H1 (cell line): ENCODE results near the gene PROSER1. TPM values are rescaled to one million over a fixed set of nuclear protein-coding genes. Genes with fewer than 3 reads are reported as not detected.

Experiments
- ATF2 ChIP-seq: IDR thresholded peaks from 2 replicates; pipeline ENCODE4 v1.6.1; 2012; ENCODE audit warnings: low read length, inconsistent platforms
- CHD2 ChIP-seq: IDR thresholded peaks from 2 replicates; pipeline ENCODE4 v1.6.1; 2012; ENCODE audit warnings: low read length, improper control_type of control experiment
- FOSL1 ChIP-seq: IDR thresholded peaks from 2 replicates; pipeline ENCODE4 v1.6.1; 2011; ENCODE audit warnings: mild to moderate bottlenecking, low read depth, low read length, moderate library complexity; ENCODE audit not compliant: insufficient read depth
- GTF2F1 ChIP-seq: IDR thresholded peaks from 2 replicates; pipeline ENCODE4 v1.6.1; 2012; ENCODE audit warnings: low read depth, low read length, improper control_type of control experiment, borderline replicate concordance
- POLR2AphosphoS5 ChIP-seq: IDR thresholded peaks from 2 replicates; pipeline ENCODE4 v1.6.1; 2011; ENCODE audit warnings: low read depth, low read length
- SIX5 ChIP-seq: IDR thresholded peaks from 2 replicates; pipeline ENCODE4 v1.6.1; 2011; ENCODE audit warnings: mild to moderate bottlenecking, low read depth, low read length
- TAF7 ChIP-seq: optimal IDR thresholded peaks from 2 replicates; pipeline ENCODE3; 2011; ENCODE audit warnings: low read depth, mild to moderate bottlenecking, inconsistent platforms, low read length, moderate library complexity, borderline replicate concordance
- polyA plus RNA-seq, 7 experiments: library from polyadenylated mRNA; depleted of rRNA in 3 of 7; stranded (reverse) in 5 of 7; unstranded in 2 of 7; fragments of >200 nt in 5 of 7; fragments of 200-250 nt in 2 of 7; gene quantifications; 1 replicate in 5 of 7; 2 replicates in 1 of 7; 4 replicates in 1 of 7; pipeline versions ENCODE4 v1.2.1 to v1.2.3, GENCODE V29; 2011 to 2013; ENCODE audit warnings: missing spikeins in 2 of 7, mixed read lengths in 2 of 7
- total RNA-seq: library from RNA; stranded (reverse); fragmentation: NEBNext Ultra II Directional; extraction: Animal tissue kit (Norgen Biotek cat#: 25700); gene quantifications from 2 replicates; pipeline ENCODE4 v1.2.1, GENCODE V29; 2021
- TF ChIP-seq, protein P1 (sequence below): fragments of 300-600 bp; sonication (generic); IDR thresholded peaks from 2 replicates; pipeline ENCODE4 v1.7.1; 2012; ENCODE audit warnings: low read length, moderate library complexity, mild to moderate bottlenecking, inconsistent platforms; ENCODE audit not compliant: insufficient replicate concordance

Gene PROSER1
- total and polyA plus RNA-seq, 2 of the 8 experiments (the other 6 are each of a cell fraction or from before 2014, with no cell fraction given): 99.2 to 116 TPM

DNA sequence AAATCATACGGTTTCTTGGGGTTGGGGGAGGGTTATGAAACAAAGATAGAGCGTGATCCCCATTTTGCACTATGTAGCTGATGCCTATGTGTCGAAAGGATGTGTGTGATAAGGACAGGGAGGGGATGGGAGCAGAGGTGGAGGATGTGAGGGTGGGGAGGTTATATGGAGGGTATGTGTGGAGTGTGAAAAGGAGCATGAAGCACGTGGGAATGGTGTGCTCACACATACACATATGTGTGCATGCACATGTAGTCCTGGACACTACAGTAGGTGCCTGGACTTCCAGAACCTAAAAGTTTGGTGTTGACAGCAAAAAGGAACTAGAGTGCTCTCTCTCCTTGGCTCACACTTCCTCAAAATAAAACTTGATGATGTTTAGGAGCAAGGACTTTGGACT, 72.6 kb downstream of the PROSER1 start (continued):
- TF ChIP-seq ATF2: no peak
- TF ChIP-seq GTF2F1: no peak
- TF ChIP-seq FOSL1: no peak
- no peak for TF ChIP-seq SIX5
- TF ChIP-seq, protein P1, sequence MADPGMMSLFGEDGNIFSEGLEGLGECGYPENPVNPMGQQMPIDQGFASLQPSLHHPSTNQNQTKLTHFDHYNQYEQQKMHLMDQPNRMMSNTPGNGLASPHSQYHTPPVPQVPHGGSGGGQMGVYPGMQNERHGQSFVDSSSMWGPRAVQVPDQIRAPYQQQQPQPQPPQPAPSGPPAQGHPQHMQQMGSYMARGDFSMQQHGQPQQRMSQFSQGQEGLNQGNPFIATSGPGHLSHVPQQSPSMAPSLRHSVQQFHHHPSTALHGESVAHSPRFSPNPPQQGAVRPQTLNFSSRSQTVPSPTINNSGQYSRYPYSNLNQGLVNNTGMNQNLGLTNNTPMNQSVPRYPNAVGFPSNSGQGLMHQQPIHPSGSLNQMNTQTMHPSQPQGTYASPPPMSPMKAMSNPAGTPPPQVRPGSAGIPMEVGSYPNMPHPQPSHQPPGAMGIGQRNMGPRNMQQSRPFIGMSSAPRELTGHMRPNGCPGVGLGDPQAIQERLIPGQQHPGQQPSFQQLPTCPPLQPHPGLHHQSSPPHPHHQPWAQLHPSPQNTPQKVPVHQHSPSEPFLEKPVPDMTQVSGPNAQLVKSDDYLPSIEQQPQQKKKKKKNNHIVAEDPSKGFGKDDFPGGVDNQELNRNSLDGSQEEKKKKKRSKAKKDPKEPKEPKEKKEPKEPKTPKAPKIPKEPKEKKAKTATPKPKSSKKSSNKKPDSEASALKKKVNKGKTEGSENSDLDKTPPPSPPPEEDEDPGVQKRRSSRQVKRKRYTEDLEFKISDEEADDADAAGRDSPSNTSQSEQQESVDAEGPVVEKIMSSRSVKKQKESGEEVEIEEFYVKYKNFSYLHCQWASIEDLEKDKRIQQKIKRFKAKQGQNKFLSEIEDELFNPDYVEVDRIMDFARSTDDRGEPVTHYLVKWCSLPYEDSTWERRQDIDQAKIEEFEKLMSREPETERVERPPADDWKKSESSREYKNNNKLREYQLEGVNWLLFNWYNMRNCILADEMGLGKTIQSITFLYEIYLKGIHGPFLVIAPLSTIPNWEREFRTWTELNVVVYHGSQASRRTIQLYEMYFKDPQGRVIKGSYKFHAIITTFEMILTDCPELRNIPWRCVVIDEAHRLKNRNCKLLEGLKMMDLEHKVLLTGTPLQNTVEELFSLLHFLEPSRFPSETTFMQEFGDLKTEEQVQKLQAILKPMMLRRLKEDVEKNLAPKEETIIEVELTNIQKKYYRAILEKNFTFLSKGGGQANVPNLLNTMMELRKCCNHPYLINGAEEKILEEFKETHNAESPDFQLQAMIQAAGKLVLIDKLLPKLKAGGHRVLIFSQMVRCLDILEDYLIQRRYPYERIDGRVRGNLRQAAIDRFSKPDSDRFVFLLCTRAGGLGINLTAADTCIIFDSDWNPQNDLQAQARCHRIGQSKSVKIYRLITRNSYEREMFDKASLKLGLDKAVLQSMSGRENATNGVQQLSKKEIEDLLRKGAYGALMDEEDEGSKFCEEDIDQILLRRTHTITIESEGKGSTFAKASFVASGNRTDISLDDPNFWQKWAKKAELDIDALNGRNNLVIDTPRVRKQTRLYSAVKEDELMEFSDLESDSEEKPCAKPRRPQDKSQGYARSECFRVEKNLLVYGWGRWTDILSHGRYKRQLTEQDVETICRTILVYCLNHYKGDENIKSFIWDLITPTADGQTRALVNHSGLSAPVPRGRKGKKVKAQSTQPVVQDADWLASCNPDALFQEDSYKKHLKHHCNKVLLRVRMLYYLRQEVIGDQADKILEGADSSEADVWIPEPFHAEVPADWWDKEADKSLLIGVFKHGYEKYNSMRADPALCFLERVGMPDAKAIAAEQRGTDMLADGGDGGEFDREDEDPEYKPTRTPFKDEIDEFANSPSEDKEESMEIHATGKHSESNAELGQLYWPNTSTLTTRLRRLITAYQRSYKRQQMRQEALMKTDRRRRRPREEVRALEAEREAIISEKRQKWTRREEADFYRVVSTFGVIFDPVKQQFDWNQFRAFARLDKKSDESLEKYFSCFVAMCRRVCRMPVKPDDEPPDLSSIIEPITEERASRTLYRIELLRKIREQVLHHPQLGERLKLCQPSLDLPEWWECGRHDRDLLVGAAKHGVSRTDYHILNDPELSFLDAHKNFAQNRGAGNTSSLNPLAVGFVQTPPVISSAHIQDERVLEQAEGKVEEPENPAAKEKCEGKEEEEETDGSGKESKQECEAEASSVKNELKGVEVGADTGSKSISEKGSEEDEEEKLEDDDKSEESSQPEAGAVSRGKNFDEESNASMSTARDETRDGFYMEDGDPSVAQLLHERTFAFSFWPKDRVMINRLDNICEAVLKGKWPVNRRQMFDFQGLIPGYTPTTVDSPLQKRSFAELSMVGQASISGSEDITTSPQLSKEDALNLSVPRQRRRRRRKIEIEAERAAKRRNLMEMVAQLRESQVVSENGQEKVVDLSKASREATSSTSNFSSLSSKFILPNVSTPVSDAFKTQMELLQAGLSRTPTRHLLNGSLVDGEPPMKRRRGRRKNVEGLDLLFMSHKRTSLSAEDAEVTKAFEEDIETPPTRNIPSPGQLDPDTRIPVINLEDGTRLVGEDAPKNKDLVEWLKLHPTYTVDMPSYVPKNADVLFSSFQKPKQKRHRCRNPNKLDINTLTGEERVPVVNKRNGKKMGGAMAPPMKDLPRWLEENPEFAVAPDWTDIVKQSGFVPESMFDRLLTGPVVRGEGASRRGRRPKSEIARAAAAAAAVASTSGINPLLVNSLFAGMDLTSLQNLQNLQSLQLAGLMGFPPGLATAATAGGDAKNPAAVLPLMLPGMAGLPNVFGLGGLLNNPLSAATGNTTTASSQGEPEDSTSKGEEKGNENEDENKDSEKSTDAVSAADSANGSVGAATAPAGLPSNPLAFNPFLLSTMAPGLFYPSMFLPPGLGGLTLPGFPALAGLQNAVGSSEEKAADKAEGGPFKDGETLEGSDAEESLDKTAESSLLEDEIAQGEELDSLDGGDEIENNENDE: no peak
- no peak for TF ChIP-seq TAF7
- no peak for TF ChIP-seq POLR2AphosphoS5
- TF ChIP-seq CHD2: no peak
- TF ChIP-seq, all 59 proteins: peak for 0
